Testis (tissue), 3 donors: ENCODE results near the gene PNLIPRP2. TPM values are rescaled to one million over a fixed set of nuclear protein-coding genes. Genes with fewer than 3 reads are reported as not detected.

ENCODE experiments used
- DNase-seq: peaks from one replicate; pipeline ENCODE4 v3.0.0-alpha.2; 2019
- H3K27ac ChIP-seq, 2 donors: fragments of 200-600 bp; sonication (generic); one replicate each; pipeline ENCODE4 v1.5.1; 2019
- H3K27me3 ChIP-seq: fragments of 200-600 bp; sonication (generic); one replicate; pipeline ENCODE4 v1.5.1; 2019
- H3K36me3 ChIP-seq: fragments of 200-600 bp; sonication (generic); one replicate; pipeline ENCODE4 v1.5.1; 2017; ENCODE audit warnings: low read depth; ENCODE audit errors: missing control alignments
- H3K4me1 ChIP-seq: fragments of 200-600 bp; sonication (generic); one replicate; pipeline ENCODE4 v1.5.1; 2019
- H3K4me3 ChIP-seq, 2 donors: fragments of 200-600 bp; sonication (generic); one replicate each; pipeline ENCODE4 v1.5.1; 2017 to 2019
- H3K9me3 ChIP-seq: fragments of 200-600 bp; sonication (generic); one replicate; pipeline ENCODE4 v1.5.1; 2017
- CTCF ChIP-seq, 3 experiments: fragments of 450-650 bp in 2 of 3; fragments of 200-600 bp in 1 of 3; sonication (generic) in 1 of 3; IDR thresholded peaks; one replicate each; pipeline ENCODE4 v1.5.1; 2016 to 2019; ENCODE audit warnings: antibody characterized with exemption in 3 of 3, mild to moderate bottlenecking in 2 of 3, moderate library complexity in 1 of 3
- POLR2A ChIP-seq: fragments of 450-650 bp; IDR thresholded peaks from one replicate; pipeline ENCODE4 v1.6.1; 2017; ENCODE audit warnings: antibody characterized with exemption, mild to moderate bottlenecking, moderate library complexity
- WGBS, 2 donors: methylation state at CpG; one replicate each; pipeline ENCODE4 v1.1.5; 2018; 5-methylcytosine and 5-hydroxymethylcytosine counted together
- intact Hi-C: fragments of 100-400 bp; cut with DNase I; formaldehyde crosslinking; loops from one replicate; pipeline ENCODE4 v1.15.1; 2023; ENCODE audit warnings: low total_unique reads
- polyA plus RNA-seq: library from polyadenylated mRNA; stranded (reverse); fragments of 350-450 nt; fragmentation: Illumina TruSeq; extraction: RNeasy Lipid Tissue Mini Kit (QIAGEN cat#74804); gene quantifications from one replicate; pipeline ENCODE4 v1.2.3, GENCODE V29; 2014; ENCODE audit warnings: low read depth, low replicate concordance; ENCODE audit not compliant: insufficient read depth
- total RNA-seq, 2 donors: library from RNA; depleted of rRNA; stranded (reverse); fragments of >200 nt; gene quantifications; one replicate each; pipeline ENCODE4 v1.2.3, GENCODE V29; 2016

PNLIPRP2 gene
- total and polyA plus RNA-seq, 3 donors from 2014 or later: 0.31 to 0.61 TPM; not detected in 1

GRCh38 chr10:116688741-116689495, 68.2 kb downstream of the PNLIPRP2 start:
- Histone ChIP-seq H3K36me3 (no peaks in the 10 kb centered on the region), H3K9me3 (no peaks in the 10 kb centered on the region), H3K4me1 (peaks cover 31% of the 10 kb centered on the region), H3K4me3 (no peak overlapping the region), H3K27me3 (no peaks in the 10 kb centered on the region), H3K27ac (peak overlapping the region in 1 of 2 donors; percentile 45)
- intact Hi-C loops: loop anchor here (5.0 to 10.0 kb wide), 2 partner anchors 56 to 98 kb away; partner anchors contain the start of gene HSPA12A
- DNase-seq: no peak
- no peak for TF ChIP-seq POLR2A
- no peak for TF ChIP-seq CTCF (IDR thresholded peaks at IDR 0.05)
- WGBS, 2 donors: 62% methylated on average over 7 of the region's 7 CpGs

- TF ChIP-seq CTCF (IDR thresholded peaks at IDR 0.05) (no peak), POLR2A (no peak)
- intact Hi-C loops: loop anchor here (5.0 to 10.0 kb wide), 2 partner anchors 55 to 98 kb away; partner anchors contain the start of gene HSPA12A
- 86 to 92% methylated on average over 4 of the region's 4 CpGs for WGBS, 2 donors
- H3K9me3 ChIP-seq: no peaks in the 10 kb centered on the region
- no peaks in the 10 kb centered on the region for H3K27me3 ChIP-seq
- H3K27ac ChIP-seq: peak overlapping the region in 1 of 2 donors; percentile 45
- no peak for DNase-seq
- no peak overlapping the region for H3K4me3 ChIP-seq
- H3K36me3 ChIP-seq: no peaks in the 10 kb centered on the region
- H3K4me1 ChIP-seq: peaks cover 39% of the 10 kb centered on the region
Observed at GRCh38 chr10:116689744-116690143, 69.0 kb downstream of the PNLIPRP2 start.

- TF ChIP-seq CTCF (IDR thresholded peaks at IDR 0.05) (peak in 1 of 3 experiments; percentile 6), POLR2A (no peak)
- Histone ChIP-seq H3K9me3 (no peaks in the 10 kb centered on the region), H3K36me3 (no peaks in the 10 kb centered on the region), H3K4me3 (no peak overlapping the region), H3K4me1 (peaks cover 43% of the 10 kb centered on the region), H3K27me3 (no peaks in the 10 kb centered on the region), H3K27ac (no peak overlapping the region)
- 36 to 51% methylated on average over 17 of the region's 17 CpGs for WGBS, 2 donors
- peak; percentile 54 for DNase-seq
- intact Hi-C loops: no loop called here
Observed at GRCh38 chr10:116690356-116691322, 69.9 kb downstream of the PNLIPRP2 start.

- no peaks in the 10 kb centered on the region for H3K27me3 ChIP-seq
- H3K27ac ChIP-seq: peak overlapping the region in 1 of 2 donors; percentile 53
- no peaks in the 10 kb centered on the region for H3K36me3 ChIP-seq
- peak; percentile 50 for DNase-seq
- no peaks in the 10 kb centered on the region for H3K9me3 ChIP-seq
- TF ChIP-seq POLR2A: no peak
- no peak for TF ChIP-seq CTCF (IDR thresholded peaks at IDR 0.05)
- intact Hi-C loops: no loop called here
- WGBS, 2 donors: 63 to 65% methylated on average over 4 to 6 of the region's 6 CpGs
- H3K4me3 ChIP-seq: no peak overlapping the region
- peaks cover 43% of the 10 kb centered on the region for H3K4me1 ChIP-seq
Observed at GRCh38 chr10:116691635-116692034, 70.9 kb downstream of the PNLIPRP2 start.
